DMS153 (cell line): Measurements from ENCODE around the gene STK32B.
"Not testable (repeated sequence)": the region's sequence is repeated elsewhere in the genome, so short reads cannot be mapped to it uniquely, and the experiment has no call there.

Experiments
- DNase-seq: peaks from one replicate; lab custom pipeline; 2025; lab: John Stamatoyannopoulos, UW

STK32B gene

GRCh38 chr4:5206016-5206790 lies 154.9 kb downstream of the STK32B start:
- DNase-seq = peak; percentile 79

GRCh38 chr4:5209862-5210261 lies 158.6 kb downstream of the STK32B start:
- no peak for DNase-seq

- no peak for DNase-seq
Observed at GRCh38 chr4:5211282-5211839, 160.1 kb downstream of the STK32B start.

- peak; percentile 4 for DNase-seq
Observed at GRCh38 chr4:5212255-5213013, 161.2 kb downstream of the STK32B start.

GRCh38 chr4:5213087-5213595 lies 161.9 kb downstream of the STK32B start:
- no peak for DNase-seq

- DNase-seq = no peak
Observed at GRCh38 chr4:5215321-5215720, 164.0 kb downstream of the STK32B start.

GRCh38 chr4:5217421-5217820 lies 166.1 kb downstream of the STK32B start:
- DNase-seq = no peak

- DNase-seq = no peak
Observed at GRCh38 chr4:5218376-5219069, 167.2 kb downstream of the STK32B start.

GRCh38 chr4:5220028-5220427 lies 168.7 kb downstream of the STK32B start:
- DNase-seq = no peak

GRCh38 chr4:5222047-5222446 lies 170.8 kb downstream of the STK32B start:
- no peak for DNase-seq

GRCh38 chr4:5222951-5223350 lies 171.7 kb downstream of the STK32B start:
- DNase-seq = no peak

GRCh38 chr4:5224340-5224739 lies 173.1 kb downstream of the STK32B start:
- no peak for DNase-seq

- no peak for DNase-seq
Observed at GRCh38 chr4:5232549-5232948, 181.3 kb downstream of the STK32B start.

GRCh38 chr4:5237086-5237660 lies 185.9 kb downstream of the STK32B start:
- no peak for DNase-seq

- DNase-seq = no peak
Observed at GRCh38 chr4:5238173-5238572, 186.9 kb downstream of the STK32B start.

- not testable (repeated sequence) for DNase-seq
Observed at GRCh38 chr4:5247061-5247460, 195.8 kb downstream of the STK32B start.

GRCh38 chr4:5247735-5248134 lies 196.5 kb downstream of the STK32B start:
- no peak for DNase-seq

- DNase-seq = no peak
Observed at GRCh38 chr4:5249727-5250126, 198.4 kb downstream of the STK32B start.

GRCh38 chr4:5250536-5250935 lies 199.3 kb downstream of the STK32B start:
- not testable (repeated sequence) for DNase-seq

- DNase-seq = no peak
Observed at GRCh38 chr4:5256421-5256820, 205.1 kb downstream of the STK32B start.

GRCh38 chr4:5257086-5257485 lies 205.8 kb downstream of the STK32B start:
- DNase-seq = no peak

- DNase-seq = no peak
Observed at GRCh38 chr4:5259471-5259870, 208.2 kb downstream of the STK32B start.
